Activated CD4-positive, alpha-beta T cell treated with anti-CD3 and anti-CD28 coated beads, Interleukin-2, amount 50 U/mL, for 4 hours (primary cell): ENCODE measurements around the gene PLEKHM1.

Source experiments
- DNase-seq, 2 experiments: peaks; one replicate each; pipeline ENCODE4 v3.0.0-alpha.2; 2020

The PLEKHM1 gene

DNA sequence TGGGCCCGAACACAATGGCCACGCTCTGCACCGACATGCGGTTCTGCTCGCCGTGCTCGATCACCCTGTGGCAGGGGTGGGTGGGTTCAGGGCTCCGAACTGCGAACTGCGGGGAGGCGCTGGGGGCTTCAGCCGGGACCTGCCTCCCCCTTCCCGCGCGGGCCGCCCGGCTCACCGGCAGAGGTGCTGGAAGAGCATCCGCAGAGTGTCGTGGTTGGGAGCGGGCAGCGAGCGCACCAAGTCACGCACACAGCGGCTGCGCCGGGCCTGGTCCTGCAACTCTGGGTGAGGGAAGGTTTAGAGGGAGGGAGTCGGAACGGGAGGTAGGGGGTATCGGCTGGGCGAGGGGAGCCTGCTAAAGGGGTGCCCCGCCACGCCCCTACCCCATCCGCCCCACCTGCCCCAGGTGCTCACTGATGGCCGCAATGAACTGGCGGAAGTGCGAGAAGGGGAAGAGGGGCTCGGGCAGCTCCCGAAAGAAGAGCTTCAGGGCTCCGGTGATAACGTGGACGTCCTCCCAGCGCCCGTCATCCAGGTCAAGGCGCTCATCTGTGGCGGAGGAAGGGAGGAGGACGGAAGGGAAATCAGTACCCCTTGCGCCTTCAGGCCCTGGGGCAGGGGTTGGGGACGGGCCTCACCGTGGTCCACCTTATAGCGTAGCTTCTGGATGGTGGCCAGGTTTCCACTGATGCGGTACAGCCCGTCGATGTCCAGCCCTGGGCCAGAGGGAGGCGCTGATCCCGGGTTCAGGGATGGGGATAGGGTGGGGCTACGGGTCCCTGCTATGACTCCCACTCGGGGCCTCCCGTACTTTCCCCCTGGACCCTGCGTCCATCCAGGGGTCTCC is 94.7 kb downstream of the PLEKHM1 start:
- no peak for DNase-seq

DNA sequence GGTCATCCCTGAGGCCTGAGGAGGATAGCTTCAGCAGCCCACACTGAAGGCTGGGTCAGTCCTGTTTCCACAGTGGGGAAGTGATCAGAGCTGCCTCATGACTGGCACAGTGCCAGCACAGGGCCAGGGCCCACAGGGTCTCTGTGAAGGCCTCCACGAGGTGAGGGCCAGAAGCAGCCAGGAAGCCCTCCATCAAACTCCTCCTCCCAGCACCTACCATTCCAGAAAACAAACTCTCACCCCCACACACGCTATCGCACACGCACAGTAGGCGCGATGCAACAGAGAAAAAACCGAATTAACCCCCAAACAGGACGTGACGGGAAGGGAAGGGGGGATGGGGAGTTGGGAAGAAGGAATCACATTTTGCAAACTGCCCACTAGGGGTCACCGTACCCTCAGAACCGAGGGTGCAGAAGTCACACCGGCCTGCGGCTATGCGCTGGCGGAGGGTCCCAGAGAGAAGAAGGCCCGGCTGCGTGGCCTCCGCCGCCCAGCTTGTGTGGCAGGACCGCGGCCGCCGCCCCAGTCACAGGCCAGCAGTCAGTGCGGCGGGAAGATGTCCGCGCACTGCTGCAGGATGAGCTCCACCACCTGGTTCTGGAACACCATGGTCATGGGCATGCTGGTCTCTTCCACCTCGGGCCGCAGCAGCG is 95.5 kb downstream of the PLEKHM1 start:
- peak; percentile 17 to 29 for DNase-seq

DNA sequence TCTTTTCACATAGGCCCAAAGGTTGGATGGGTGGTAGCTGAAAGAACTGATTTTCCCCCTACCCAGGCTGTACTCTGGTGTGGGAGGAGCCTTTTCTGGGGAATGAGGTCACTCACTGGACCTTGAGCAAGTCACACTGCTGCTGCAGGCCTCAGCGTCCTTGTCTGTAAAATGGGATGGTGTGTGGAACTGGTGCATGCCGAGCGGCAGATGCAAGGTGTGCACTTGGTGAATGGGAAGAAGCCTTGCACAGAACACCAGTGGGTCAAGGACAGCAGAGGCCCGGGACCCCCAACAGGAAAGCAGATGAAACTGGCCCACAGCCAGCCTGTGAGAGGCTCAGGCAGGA is 96.0 kb downstream of the PLEKHM1 start:
- no peak for DNase-seq

- no peak for DNase-seq
These were observed 96.4 kb downstream of the PLEKHM1 start for GRCh38 chr17:45394091-45394490.

DNA sequence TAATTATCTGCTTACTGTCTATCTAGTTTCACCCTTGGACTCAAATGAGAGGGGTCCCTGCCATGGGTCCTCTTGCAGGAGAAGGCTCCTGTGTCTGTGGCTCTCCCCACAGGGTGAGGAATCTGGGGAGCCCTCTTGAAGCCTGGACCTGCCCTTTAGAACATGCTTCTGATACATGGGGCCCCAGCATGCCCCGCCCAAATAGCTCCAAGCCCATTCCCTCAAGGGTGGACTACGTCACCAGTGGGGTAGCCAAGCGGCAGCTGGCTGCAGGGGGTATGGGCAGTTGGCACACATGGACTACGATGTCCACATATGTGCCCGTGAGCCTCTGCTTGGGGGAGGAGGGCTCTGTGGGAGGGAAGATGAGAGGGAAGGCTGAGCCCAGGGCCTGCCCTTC is 97.1 kb downstream of the PLEKHM1 start:
- no peak for DNase-seq

GRCh38 chr17:45391918-45392317 is 98.6 kb downstream of the PLEKHM1 start:
- DNase-seq: no peak

GRCh38 chr17:45391291-45391690 is 99.2 kb downstream of the PLEKHM1 start:
- DNase-seq: no peak

- DNase-seq: no peak
These were observed 101.2 kb downstream of the PLEKHM1 start for GRCh38 chr17:45389354-45389753.

DNA sequence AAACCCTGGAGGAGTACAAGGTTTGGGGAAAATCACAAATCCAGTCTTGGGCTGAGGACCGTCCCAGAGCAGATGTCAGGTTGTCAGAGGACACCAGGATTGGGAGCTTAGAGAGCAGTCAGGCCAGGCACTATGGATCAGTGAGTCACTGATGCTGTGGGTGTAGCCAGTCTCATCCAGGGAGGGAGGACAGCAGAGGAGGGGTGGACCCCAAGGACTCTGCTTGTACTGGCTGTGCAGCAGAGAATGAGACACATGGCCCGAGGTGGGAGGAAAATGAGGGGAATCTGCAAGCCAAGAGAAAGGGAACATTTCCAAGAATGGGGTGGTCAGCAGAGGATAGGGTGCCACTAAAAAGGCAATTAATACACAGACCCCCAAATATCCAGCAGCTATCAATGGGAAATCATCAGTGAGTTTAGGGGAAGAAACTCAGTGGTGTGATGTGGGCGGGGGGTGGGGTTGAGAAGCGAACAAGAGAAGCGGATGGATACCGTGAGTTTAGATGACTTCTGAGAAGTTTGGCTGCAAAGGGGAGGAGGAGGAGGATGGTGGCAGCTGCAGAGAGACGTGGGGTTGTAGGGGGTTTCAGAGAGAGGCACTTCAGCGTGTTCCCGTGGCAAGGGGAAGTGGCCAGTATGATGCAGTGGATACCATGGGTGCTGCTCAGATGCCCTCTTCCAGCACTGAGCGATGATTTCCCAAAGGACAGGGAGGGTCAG is 101.8 kb downstream of the PLEKHM1 start:
- no peak for DNase-seq

GRCh38 chr17:45387739-45388138 is 102.8 kb downstream of the PLEKHM1 start:
- DNase-seq: no peak

DNA sequence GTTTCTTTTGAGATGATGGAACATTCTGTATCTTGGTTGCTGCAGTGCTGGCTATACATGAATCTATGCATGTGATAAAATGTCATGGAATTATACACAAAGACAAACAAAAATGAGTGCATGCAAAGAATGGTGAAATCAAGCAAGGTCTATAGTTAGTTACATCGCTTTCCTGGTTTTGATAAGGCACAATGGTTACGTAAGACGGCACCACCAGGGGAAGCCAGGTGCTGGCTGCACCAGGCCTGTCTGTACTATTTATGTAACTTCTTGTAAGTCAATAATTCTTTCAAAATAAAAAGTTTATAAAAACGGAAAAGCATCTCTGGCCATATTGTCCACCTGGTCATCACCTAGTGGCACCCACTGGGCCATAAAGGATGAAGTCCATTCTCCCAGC is 104.3 kb downstream of the PLEKHM1 start:
- DNase-seq: no peak
